SK-N-SH treated with all-trans-retinoic acid at 6 μM for 48 hours (cell line): Measurements from ENCODE around the gene TGFBR2.

Source experiments
- ATAC-seq: fragments of 200-7000 bp; cut with Tn5 transposase; 3 replicates; pipeline ENCODE4 v1.9.1; 2020; ENCODE audit warnings: mild to moderate bottlenecking, moderate library complexity
- BACH2 ChIP-seq: fragments of 250-450 bp; sonication (Bioruptor Pico); IDR thresholded peaks from 2 replicates; pipeline ENCODE4 v1.9.0; 2021; ENCODE audit warnings: mild to moderate bottlenecking, borderline replicate concordance
- CSDC2 ChIP-seq: fragments of 250-450 bp; sonication (Bioruptor Pico); IDR thresholded peaks from 2 replicates; pipeline ENCODE4 v1.5.0; 2020; ENCODE audit warnings: mild to moderate bottlenecking, moderate library complexity
- ESRRG ChIP-seq: fragments of 250-450 bp; sonication (Bioruptor Pico); IDR thresholded peaks from 2 replicates; pipeline ENCODE4 v1.6.1; 2021; ENCODE audit warnings: mild to moderate bottlenecking
- GLIS3 ChIP-seq: fragments of 250-450 bp; sonication (Bioruptor Pico); IDR thresholded peaks from 2 replicates; pipeline ENCODE4 v1.5.0; 2020; ENCODE audit warnings: mild to moderate bottlenecking, moderate library complexity
- ISL1 ChIP-seq: fragments of 250-450 bp; sonication (Bioruptor Pico); IDR thresholded peaks from 2 replicates; pipeline ENCODE4 v2.1.2; 2022; ENCODE audit warnings: mild to moderate bottlenecking, moderate library complexity
- OSR1 ChIP-seq: fragments of 250-450 bp; sonication (Bioruptor Pico); IDR thresholded peaks from 2 replicates; pipeline ENCODE4 v1.8.0; 2022; ENCODE audit warnings: moderate library complexity, mild to moderate bottlenecking, inconsistent platforms
- PPARA ChIP-seq: fragments of 250-450 bp; sonication (Bioruptor Pico); IDR thresholded peaks from 2 replicates; pipeline ENCODE4 v1.5.0; 2020; ENCODE audit warnings: mild to moderate bottlenecking, borderline replicate concordance
- RARB ChIP-seq: fragments of 250-450 bp; sonication (Bioruptor Pico); IDR thresholded peaks from 2 replicates; pipeline ENCODE4 v1.8.0; 2021; ENCODE audit warnings: mild to moderate bottlenecking, moderate library complexity
- SNAI2 ChIP-seq: fragments of 250-450 bp; sonication (Bioruptor Pico); IDR thresholded peaks from 2 replicates; pipeline ENCODE4 v1.5.0; 2020; ENCODE audit warnings: mild to moderate bottlenecking, moderate library complexity
- TCF4 ChIP-seq: fragments of 250-450 bp; sonication (Bioruptor Pico); IDR thresholded peaks from 2 replicates; pipeline ENCODE4 v1.8.0; 2021; ENCODE audit warnings: mild to moderate bottlenecking, moderate library complexity, borderline replicate concordance
- TOX ChIP-seq: fragments of 250-450 bp; sonication (Bioruptor Pico); IDR thresholded peaks from 2 replicates; pipeline ENCODE4 v1.8.0; 2021; ENCODE audit warnings: mild to moderate bottlenecking, moderate library complexity, borderline replicate concordance
- ZC3H10 ChIP-seq: fragments of 250-450 bp; sonication (Bioruptor Pico); IDR thresholded peaks from 2 replicates; pipeline ENCODE4 v1.5.1; 2021; ENCODE audit warnings: mild to moderate bottlenecking, moderate library complexity
- ZNF565 ChIP-seq: fragments of 450-650 bp; formaldehyde crosslinking; conservative IDR thresholded peaks from 2 replicates; pipeline ENCODE4 v1.5.0; 2020; ENCODE audit warnings: low read depth, mild to moderate bottlenecking, moderate library complexity
- ZNF70 ChIP-seq: fragments of 450-650 bp; formaldehyde crosslinking; IDR thresholded peaks from 2 replicates; pipeline ENCODE4 v1.5.0; 2020; ENCODE audit warnings: mild to moderate bottlenecking, moderate library complexity
- ZNF8 ChIP-seq: fragments of 450-650 bp; formaldehyde crosslinking; IDR thresholded peaks from 2 replicates; pipeline ENCODE4 v1.5.0; 2020; ENCODE audit warnings: mild to moderate bottlenecking, moderate library complexity
- TF ChIP-seq, protein P1 (sequence below): fragments of 250-450 bp; sonication (Bioruptor Pico); IDR thresholded peaks from 2 replicates; pipeline ENCODE4 v1.5.1; 2020; ENCODE audit warnings: low read depth, mild to moderate bottlenecking, moderate library complexity
- TF ChIP-seq, protein P2 (sequence below): fragments of 250-450 bp; sonication (Bioruptor Pico); IDR thresholded peaks from 2 replicates; pipeline ENCODE4 v1.5.1; 2021; ENCODE audit warnings: mild to moderate bottlenecking, moderate library complexity
- TF ChIP-seq, protein P3 (sequence below): fragments of 250-450 bp; sonication (Bioruptor Pico); IDR thresholded peaks from 2 replicates; pipeline ENCODE4 v1.8.0; 2021; ENCODE audit warnings: low read depth, mild to moderate bottlenecking, moderate library complexity, borderline replicate concordance
- TF ChIP-seq, protein P4 (sequence below): fragments of 250-450 bp; sonication (Bioruptor Pico); IDR thresholded peaks from 2 replicates; pipeline ENCODE4 v1.8.0; 2020; ENCODE audit warnings: mild to moderate bottlenecking, moderate library complexity, borderline replicate concordance
- TF ChIP-seq, protein P5 (sequence below): fragments of 250-450 bp; sonication (Bioruptor Pico); IDR thresholded peaks from 2 replicates; pipeline ENCODE4 v1.5.0; 2020; ENCODE audit warnings: mild to moderate bottlenecking, moderate library complexity

Gene TGFBR2

DNA sequence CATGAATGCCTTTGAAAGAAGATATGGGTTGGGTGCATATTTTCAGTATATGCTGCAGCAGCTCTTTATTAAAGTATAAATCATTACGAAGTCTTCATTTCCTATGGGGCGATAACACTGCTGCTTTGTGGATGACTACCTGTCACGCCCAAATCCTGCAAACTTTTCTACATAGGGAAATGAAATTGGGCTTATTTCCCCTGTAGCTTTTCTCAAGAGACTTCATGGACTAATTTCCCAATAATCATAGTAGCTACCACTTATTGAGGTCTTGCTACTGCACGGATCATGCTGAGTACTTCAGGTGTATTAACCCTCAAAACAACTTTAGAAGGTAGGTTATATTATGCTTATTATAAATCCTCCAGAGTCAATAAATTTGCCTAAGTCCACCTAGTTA lies 8.0 kb downstream of the TGFBR2 start:
- TF ChIP-seq ZNF565 (CRISPR knock-in tag), result no peak
- no peak for TF ChIP-seq PPARA (CRISPR knock-in tag)
- TF ChIP-seq, protein P1, sequence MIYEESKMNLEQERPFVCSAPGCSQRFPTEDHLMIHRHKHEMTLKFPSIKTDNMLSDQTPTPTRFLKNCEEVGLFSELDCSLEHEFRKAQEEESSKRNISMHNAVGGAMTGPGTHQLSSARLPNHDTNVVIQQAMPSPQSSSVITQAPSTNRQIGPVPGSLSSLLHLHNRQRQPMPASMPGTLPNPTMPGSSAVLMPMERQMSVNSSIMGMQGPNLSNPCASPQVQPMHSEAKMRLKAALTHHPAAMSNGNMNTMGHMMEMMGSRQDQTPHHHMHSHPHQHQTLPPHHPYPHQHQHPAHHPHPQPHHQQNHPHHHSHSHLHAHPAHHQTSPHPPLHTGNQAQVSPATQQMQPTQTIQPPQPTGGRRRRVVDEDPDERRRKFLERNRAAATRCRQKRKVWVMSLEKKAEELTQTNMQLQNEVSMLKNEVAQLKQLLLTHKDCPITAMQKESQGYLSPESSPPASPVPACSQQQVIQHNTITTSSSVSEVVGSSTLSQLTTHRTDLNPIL (CRISPR knock-in tag), result no peak
- no peak for TF ChIP-seq CSDC2 (CRISPR knock-in tag)
- no peak for TF ChIP-seq ESRRG (CRISPR knock-in tag)
- TF ChIP-seq, protein P2, sequence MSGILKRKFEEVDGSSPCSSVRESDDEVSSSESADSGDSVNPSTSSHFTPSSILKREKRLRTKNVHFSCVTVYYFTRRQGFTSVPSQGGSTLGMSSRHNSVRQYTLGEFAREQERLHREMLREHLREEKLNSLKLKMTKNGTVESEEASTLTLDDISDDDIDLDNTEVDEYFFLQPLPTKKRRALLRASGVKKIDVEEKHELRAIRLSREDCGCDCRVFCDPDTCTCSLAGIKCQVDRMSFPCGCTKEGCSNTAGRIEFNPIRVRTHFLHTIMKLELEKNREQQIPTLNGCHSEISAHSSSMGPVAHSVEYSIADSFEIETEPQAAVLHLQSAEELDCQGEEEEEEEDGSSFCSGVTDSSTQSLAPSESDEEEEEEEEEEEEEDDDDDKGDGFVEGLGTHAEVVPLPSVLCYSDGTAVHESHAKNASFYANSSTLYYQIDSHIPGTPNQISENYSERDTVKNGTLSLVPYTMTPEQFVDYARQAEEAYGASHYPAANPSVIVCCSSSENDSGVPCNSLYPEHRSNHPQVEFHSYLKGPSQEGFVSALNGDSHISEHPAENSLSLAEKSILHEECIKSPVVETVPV (CRISPR knock-in tag), result no peak
- no peak for TF ChIP-seq ZC3H10
- no peak for TF ChIP-seq GLIS3 (CRISPR knock-in tag)
- no peak for TF ChIP-seq BACH2
- no peak for TF ChIP-seq RARB
- no peak for TF ChIP-seq TOX (CRISPR knock-in tag)
- no peak for TF ChIP-seq TCF4 (CRISPR knock-in tag)
- no peak for TF ChIP-seq ZNF8
- TF ChIP-seq, protein P3, sequence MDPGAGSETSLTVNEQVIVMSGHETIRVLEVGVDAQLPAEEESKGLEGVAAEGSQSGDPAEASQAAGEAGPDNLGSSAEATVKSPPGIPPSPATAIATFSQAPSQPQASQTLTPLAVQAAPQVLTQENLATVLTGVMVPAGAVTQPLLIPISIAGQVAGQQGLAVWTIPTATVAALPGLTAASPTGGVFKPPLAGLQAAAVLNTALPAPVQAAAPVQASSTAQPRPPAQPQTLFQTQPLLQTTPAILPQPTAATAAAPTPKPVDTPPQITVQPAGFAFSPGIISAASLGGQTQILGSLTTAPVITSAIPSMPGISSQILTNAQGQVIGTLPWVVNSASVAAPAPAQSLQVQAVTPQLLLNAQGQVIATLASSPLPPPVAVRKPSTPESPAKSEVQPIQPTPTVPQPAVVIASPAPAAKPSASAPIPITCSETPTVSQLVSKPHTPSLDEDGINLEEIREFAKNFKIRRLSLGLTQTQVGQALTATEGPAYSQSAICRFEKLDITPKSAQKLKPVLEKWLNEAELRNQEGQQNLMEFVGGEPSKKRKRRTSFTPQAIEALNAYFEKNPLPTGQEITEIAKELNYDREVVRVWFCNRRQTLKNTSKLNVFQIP (CRISPR knock-in tag), result no peak
- TF ChIP-seq OSR1 (CRISPR knock-in tag), result no peak
- no peak for TF ChIP-seq ISL1 (CRISPR knock-in tag)
- no peak for ATAC-seq

DNA sequence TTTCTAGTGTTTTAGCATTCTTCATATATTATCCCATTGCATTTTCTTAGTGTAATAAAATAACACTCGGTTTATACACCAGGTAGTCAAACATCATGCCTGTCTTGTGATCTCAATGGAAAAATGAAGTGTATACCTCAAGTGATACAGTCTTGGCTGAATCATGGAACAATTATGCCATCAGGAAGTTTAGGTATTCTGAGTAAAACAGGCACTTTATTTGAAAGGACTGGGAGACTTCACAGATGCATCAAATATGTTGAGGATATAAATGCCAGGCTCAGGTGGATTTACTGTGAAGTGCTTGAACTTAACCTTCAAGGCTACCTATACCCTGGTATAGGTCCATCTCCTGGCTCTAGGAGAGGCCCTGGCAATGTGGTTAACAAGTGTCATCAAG lies 8.5 kb downstream of the TGFBR2 start:
- no peak for ATAC-seq
- no peak for TF ChIP-seq TOX (CRISPR knock-in tag)
- no peak for TF ChIP-seq SNAI2 (CRISPR knock-in tag)
- TF ChIP-seq ESRRG (CRISPR knock-in tag), result no peak
- TF ChIP-seq, protein P4, sequence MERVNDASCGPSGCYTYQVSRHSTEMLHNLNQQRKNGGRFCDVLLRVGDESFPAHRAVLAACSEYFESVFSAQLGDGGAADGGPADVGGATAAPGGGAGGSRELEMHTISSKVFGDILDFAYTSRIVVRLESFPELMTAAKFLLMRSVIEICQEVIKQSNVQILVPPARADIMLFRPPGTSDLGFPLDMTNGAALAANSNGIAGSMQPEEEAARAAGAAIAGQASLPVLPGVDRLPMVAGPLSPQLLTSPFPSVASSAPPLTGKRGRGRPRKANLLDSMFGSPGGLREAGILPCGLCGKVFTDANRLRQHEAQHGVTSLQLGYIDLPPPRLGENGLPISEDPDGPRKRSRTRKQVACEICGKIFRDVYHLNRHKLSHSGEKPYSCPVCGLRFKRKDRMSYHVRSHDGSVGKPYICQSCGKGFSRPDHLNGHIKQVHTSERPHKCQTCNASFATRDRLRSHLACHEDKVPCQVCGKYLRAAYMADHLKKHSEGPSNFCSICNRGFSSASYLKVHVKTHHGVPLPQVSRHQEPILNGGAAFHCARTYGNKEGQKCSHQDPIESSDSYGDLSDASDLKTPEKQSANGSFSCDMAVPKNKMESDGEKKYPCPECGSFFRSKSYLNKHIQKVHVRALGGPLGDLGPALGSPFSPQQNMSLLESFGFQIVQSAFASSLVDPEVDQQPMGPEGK, result no peak
- TF ChIP-seq TCF4 (CRISPR knock-in tag), result no peak
- no peak for TF ChIP-seq ISL1 (CRISPR knock-in tag)
- no peak for TF ChIP-seq ZNF565 (CRISPR knock-in tag)
- TF ChIP-seq GLIS3 (CRISPR knock-in tag), result no peak
- TF ChIP-seq ZNF70 (CRISPR knock-in tag), result no peak
- TF ChIP-seq, protein P5, sequence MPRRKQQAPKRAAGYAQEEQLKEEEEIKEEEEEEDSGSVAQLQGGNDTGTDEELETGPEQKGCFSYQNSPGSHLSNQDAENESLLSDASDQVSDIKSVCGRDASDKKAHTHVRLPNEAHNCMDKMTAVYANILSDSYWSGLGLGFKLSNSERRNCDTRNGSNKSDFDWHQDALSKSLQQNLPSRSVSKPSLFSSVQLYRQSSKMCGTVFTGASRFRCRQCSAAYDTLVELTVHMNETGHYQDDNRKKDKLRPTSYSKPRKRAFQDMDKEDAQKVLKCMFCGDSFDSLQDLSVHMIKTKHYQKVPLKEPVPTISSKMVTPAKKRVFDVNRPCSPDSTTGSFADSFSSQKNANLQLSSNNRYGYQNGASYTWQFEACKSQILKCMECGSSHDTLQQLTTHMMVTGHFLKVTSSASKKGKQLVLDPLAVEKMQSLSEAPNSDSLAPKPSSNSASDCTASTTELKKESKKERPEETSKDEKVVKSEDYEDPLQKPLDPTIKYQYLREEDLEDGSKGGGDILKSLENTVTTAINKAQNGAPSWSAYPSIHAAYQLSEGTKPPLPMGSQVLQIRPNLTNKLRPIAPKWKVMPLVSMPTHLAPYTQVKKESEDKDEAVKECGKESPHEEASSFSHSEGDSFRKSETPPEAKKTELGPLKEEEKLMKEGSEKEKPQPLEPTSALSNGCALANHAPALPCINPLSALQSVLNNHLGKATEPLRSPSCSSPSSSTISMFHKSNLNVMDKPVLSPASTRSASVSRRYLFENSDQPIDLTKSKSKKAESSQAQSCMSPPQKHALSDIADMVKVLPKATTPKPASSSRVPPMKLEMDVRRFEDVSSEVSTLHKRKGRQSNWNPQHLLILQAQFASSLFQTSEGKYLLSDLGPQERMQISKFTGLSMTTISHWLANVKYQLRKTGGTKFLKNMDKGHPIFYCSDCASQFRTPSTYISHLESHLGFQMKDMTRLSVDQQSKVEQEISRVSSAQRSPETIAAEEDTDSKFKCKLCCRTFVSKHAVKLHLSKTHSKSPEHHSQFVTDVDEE (CRISPR knock-in tag), result no peak

DNA sequence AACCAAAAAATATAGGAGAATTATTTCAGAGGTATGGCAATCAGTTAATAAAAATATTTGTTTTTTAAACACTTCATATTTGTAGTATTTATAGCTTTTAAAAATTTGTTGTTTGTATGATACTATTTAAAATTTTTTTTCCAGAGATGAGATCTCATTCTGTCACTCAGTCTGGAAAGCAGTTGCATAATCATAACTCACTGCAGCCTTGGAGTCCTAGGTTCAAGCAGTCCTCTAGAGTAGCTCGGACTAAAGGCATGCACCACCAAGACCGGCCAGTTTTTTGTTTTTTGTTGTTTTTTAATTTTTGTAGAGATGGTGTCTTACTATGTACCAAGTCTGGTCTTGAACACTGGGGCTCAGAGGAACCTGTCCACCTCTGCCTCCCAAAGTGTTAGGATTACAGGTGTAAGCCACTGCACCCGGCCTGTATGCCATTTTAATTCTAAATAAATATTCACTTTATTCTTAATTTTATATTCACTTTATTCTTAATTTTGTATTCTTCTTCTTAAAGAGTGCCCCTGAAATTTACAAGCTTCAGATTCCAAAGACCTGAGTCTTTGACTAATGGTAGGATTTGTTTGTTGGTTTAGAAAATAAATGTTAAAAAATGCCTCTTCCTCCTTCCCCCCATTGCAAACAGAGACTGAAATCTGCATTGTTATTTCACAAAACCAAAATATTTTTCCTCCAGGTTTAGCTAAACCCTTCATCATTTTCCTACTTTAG lies 9.4 kb downstream of the TGFBR2 start:
- ATAC-seq, result no peak
- TF ChIP-seq ISL1 (CRISPR knock-in tag) (no peak), TOX (CRISPR knock-in tag) (no peak), SNAI2 (CRISPR knock-in tag) (no peak), ESRRG (CRISPR knock-in tag) (no peak), TCF4 (CRISPR knock-in tag) (no peak)
- TF ChIP-seq, protein P5 (CRISPR knock-in tag), result no peak
